Breast epithelium (tissue), 3 donors: Measurements from ENCODE around the gene MAPKAP1.

Experiments used
- POLR2A ChIP-seq: fragments of 450-650 bp; IDR thresholded peaks from one replicate; pipeline ENCODE4 v1.6.1; 2016; ENCODE audit warnings: antibody characterized with exemption, mild to moderate bottlenecking, moderate library complexity
- POLR2AphosphoS5 ChIP-seq, 3 donors: sonication (generic); formaldehyde crosslinking; IDR thresholded peaks; one replicate each; pipeline ENCODE4 v1.6.1; 2017; ENCODE audit warnings: antibody characterized with exemption in 3 of 3

- TF ChIP-seq POLR2A (no peak), POLR2AphosphoS5 (IDR thresholded peaks at IDR 0.05) (no peak)
Measured at GRCh38 chr9:125532812-125533594, 174.0 kb downstream of the MAPKAP1 start.
